H1 (cell line): ENCODE results near the gene DOCK9. TPM values are rescaled to one million over a fixed set of nuclear protein-coding genes. Genes with fewer than 3 reads are reported as not detected.

Experiments
- CTCF ChIA-PET: fragments of 300-600 bp; sonication (Branson Sonifier 250); formaldehyde crosslinking; loops from one replicate; lab custom pipeline; 2021; ENCODE audit not compliant: partially characterized antibody; lab: Charles Lee
- POLR2A ChIA-PET: fragments of 300-600 bp; sonication (Branson Sonifier 250); formaldehyde crosslinking; loops from one replicate; lab custom pipeline; 2021; ENCODE audit warnings: inconsistent platforms; ENCODE audit not compliant: partially characterized antibody; lab: Charles Lee
- DNase-seq, 2 experiments: peaks; one replicate each; pipeline versions ENCODE4 v3.0.0 to v3.0.0-alpha.2; 2010 to 2022; ENCODE audit warnings: low spot score in 2 of 2, low read depth in 1 of 2, mixed read lengths in 1 of 2
- FAIRE-seq: peaks from 2 replicates; lab custom pipeline; 2011; peaks lifted over from hg19 to GRCh38; lab: Jason Lieb, UNC
- H2AFZ ChIP-seq: 2 replicates; pipeline ENCODE4 v1.8.1; 2012; ENCODE audit warnings: low read length, inconsistent platforms
- H2AK5ac ChIP-seq: 2 replicates; pipeline ENCODE4 v1.6.1; 2013; ENCODE audit warnings: low read depth, low read length
- H2BK120ac ChIP-seq: replicated peaks from 2 replicates; pipeline ENCODE3; 2013; ENCODE audit warnings: low read depth, low read length, inconsistent platforms
- H2BK12ac ChIP-seq: 2 replicates; pipeline ENCODE4 v1.6.1; 2013; ENCODE audit warnings: low read depth, low read length
- H2BK15ac ChIP-seq: 2 replicates; pipeline ENCODE4 v1.6.1; 2013; ENCODE audit warnings: low read length
- H2BK20ac ChIP-seq: 2 replicates; pipeline ENCODE4 v1.6.1; 2013; ENCODE audit warnings: low read length
- H2BK5ac ChIP-seq: 2 replicates; pipeline ENCODE4 v1.6.1; 2013; ENCODE audit warnings: low read depth, low read length
- H3K14ac ChIP-seq: 2 replicates; pipeline ENCODE4 v1.6.1; 2013; ENCODE audit warnings: inconsistent platforms; ENCODE audit not compliant: insufficient read length
- H3K18ac ChIP-seq: 2 replicates; pipeline ENCODE4 v1.6.1; 2013; ENCODE audit warnings: low read length; ENCODE audit errors: extremely low read depth
- H3K23ac ChIP-seq: 2 replicates; pipeline ENCODE4 v1.6.1; 2013; ENCODE audit warnings: inconsistent platforms; ENCODE audit not compliant: insufficient read length
- H3K23me2 ChIP-seq: 2 replicates; pipeline ENCODE4 v1.6.1; 2013; ENCODE audit warnings: low read depth, low read length
- H3K27ac ChIP-seq: 2 replicates; pipeline ENCODE4 v1.6.1; 2011; ENCODE audit warnings: low read depth, low read length, inconsistent platforms
- H3K27me3 ChIP-seq, 4 experiments: replicated peaks in 1 of 4; 1 replicate in 1 of 4; 2 replicates in 3 of 4; pipeline versions ENCODE4 v1.6.1 to v1.8.1; 2011 to 2013; ENCODE audit warnings: low read length in 3 of 4, mild to moderate bottlenecking in 3 of 4, inconsistent platforms in 2 of 4, mixed read lengths in 2 of 4, moderate library complexity in 1 of 4; ENCODE audit not compliant: control insufficient read depth in 3 of 4, insufficient read depth in 3 of 4; ENCODE audit errors: extremely low read depth in 1 of 4
- H3K36me3 ChIP-seq, 4 experiments: 2 replicates each; pipeline versions ENCODE4 v1.6.1 to v1.8.1; 2011 to 2013; ENCODE audit warnings: mild to moderate bottlenecking in 4 of 4, low read length in 3 of 4, moderate library complexity in 2 of 4, control low read depth in 1 of 4, inconsistent platforms in 1 of 4; ENCODE audit not compliant: insufficient read depth in 4 of 4, control insufficient read depth in 2 of 4
- H3K4ac ChIP-seq: replicated peaks from 2 replicates; pipeline ENCODE3; 2013; ENCODE audit warnings: low read length, low read depth, mixed read lengths, inconsistent platforms; ENCODE audit not compliant: insufficient read length
- H3K4me1 ChIP-seq, 4 experiments: replicated peaks in 1 of 4; 1 replicate in 1 of 4; 2 replicates in 3 of 4; pipeline versions ENCODE4 v1.6.1 to v1.8.1; 2011 to 2013; ENCODE audit warnings: low read length in 3 of 4, inconsistent platforms in 2 of 4, mixed read lengths in 1 of 4; ENCODE audit not compliant: insufficient read depth in 4 of 4, control insufficient read depth in 3 of 4
- H3K4me2 ChIP-seq, 2 experiments: 2 replicates each; pipeline versions ENCODE4 v1.6.1 to v1.8.1; 2011 to 2013; ENCODE audit warnings: low read depth in 2 of 2, low read length in 2 of 2, control low read depth in 1 of 2, inconsistent platforms in 1 of 2, mild to moderate bottlenecking in 1 of 2; ENCODE audit not compliant: insufficient read depth in 1 of 2
- H3K4me3 ChIP-seq, 4 experiments: fragments of 200-600, 300-600 bp in 1 of 4; sonication (generic), shearing (Covaris generic), sonication (Bioruptor Twin) in 1 of 4; 2 replicates each; pipeline versions ENCODE4 v1.5.1 to v1.8.1; 2011 to 2016; ENCODE audit warnings: low read length in 4 of 4, low read depth in 3 of 4, control low read depth in 2 of 4, inconsistent platforms in 2 of 4, mild to moderate bottlenecking in 2 of 4, mixed read lengths in 1 of 4, moderate library complexity in 1 of 4; ENCODE audit not compliant: insufficient read depth in 2 of 4; ENCODE audit errors: extremely low read depth in 1 of 4
- H3K56ac ChIP-seq: replicated peaks from 2 replicates; pipeline ENCODE3; 2013; ENCODE audit warnings: low read depth, mild to moderate bottlenecking, mixed read lengths, low read length, inconsistent platforms; ENCODE audit not compliant: insufficient read length
- H3K79me1 ChIP-seq: 2 replicates; pipeline ENCODE4 v1.6.1; 2013; ENCODE audit warnings: low read depth, low read length, control low read depth
- H3K79me2 ChIP-seq, 2 experiments: 2 replicates each; pipeline versions ENCODE4 v1.6.1 to v1.8.1; 2012 to 2013; ENCODE audit warnings: low read length in 2 of 2, mild to moderate bottlenecking in 2 of 2, inconsistent platforms in 1 of 2; ENCODE audit not compliant: insufficient read depth in 2 of 2, control insufficient read depth in 1 of 2
- H3K9ac ChIP-seq, 4 experiments: replicated peaks in 1 of 4; 1 replicate in 1 of 4; 2 replicates in 3 of 4; pipeline versions ENCODE4 v1.6.1 to v1.8.1; 2011 to 2013; ENCODE audit warnings: low read depth in 3 of 4, low read length in 3 of 4, control low read depth in 2 of 4, mild to moderate bottlenecking in 2 of 4, moderate library complexity in 2 of 4, inconsistent platforms in 1 of 4; ENCODE audit errors: extremely low read depth in 1 of 4
- H3K9me3 ChIP-seq, 2 experiments: 2 replicates each; pipeline versions ENCODE4 v1.6.1 to v1.8.1; 2012 to 2013; ENCODE audit warnings: mild to moderate bottlenecking in 2 of 2, moderate library complexity in 2 of 2, control low read depth in 1 of 2, inconsistent platforms in 1 of 2, low read depth in 1 of 2, low read length in 1 of 2, mixed read lengths in 1 of 2; ENCODE audit not compliant: insufficient read depth in 2 of 2
- H4K20me1 ChIP-seq, 2 experiments: replicated peaks in 1 of 2; 2 replicates each; pipeline versions ENCODE3 to v1.8.1; 2011 to 2013; ENCODE audit warnings: inconsistent platforms in 2 of 2, low read length in 2 of 2, mild to moderate bottlenecking in 1 of 2; ENCODE audit not compliant: insufficient read depth in 2 of 2, control insufficient read depth in 1 of 2
- H4K5ac ChIP-seq: 2 replicates; pipeline ENCODE4 v1.6.1; 2013; ENCODE audit warnings: low read length, low read depth, mixed read lengths, inconsistent platforms; ENCODE audit not compliant: insufficient read length
- H4K8ac ChIP-seq: 2 replicates; pipeline ENCODE4 v1.8.0; 2013; ENCODE audit warnings: mild to moderate bottlenecking, moderate library complexity, low read length, inconsistent platforms; ENCODE audit not compliant: insufficient read depth; ENCODE audit errors: extremely low read depth
- H4K91ac ChIP-seq: replicated peaks from 2 replicates; pipeline ENCODE3; 2013; ENCODE audit warnings: low read length, mixed read lengths, inconsistent platforms; ENCODE audit not compliant: insufficient read length
- BACH1 ChIP-seq: IDR thresholded peaks from 2 replicates; pipeline ENCODE4 v1.6.1; 2012; ENCODE audit warnings: low read length, improper control_type of control experiment
- EGR1 ChIP-seq: IDR thresholded peaks from 2 replicates; pipeline ENCODE4 v1.6.1; 2011; ENCODE audit warnings: low read depth, low read length, borderline replicate concordance
- EZH2 ChIP-seq: fragments of 200-600 bp; sonication (generic); IDR thresholded peaks from 2 replicates; pipeline ENCODE4 v1.7.1; 2012; ENCODE audit warnings: low read depth, mild to moderate bottlenecking, moderate library complexity, low read length, inconsistent platforms; ENCODE audit not compliant: severe bottlenecking
- HDAC6 ChIP-seq: IDR thresholded peaks from one replicate; pipeline ENCODE4 v1.7.1; 2012; ENCODE audit warnings: low read depth, mild to moderate bottlenecking, inconsistent platforms, low read length, moderate library complexity
- KDM4A ChIP-seq: IDR thresholded peaks from one replicate; pipeline ENCODE4 v1.7.1; 2012; ENCODE audit warnings: low read depth, mild to moderate bottlenecking, moderate library complexity, low read length, inconsistent platforms; ENCODE audit not compliant: severe bottlenecking
- NRF1 ChIP-seq: IDR thresholded peaks from 2 replicates; pipeline ENCODE4 v1.6.1; 2011; ENCODE audit warnings: mild to moderate bottlenecking, low read depth, low read length, improper control_type of control experiment
- POU5F1 ChIP-seq: IDR thresholded peaks from 2 replicates; pipeline ENCODE4 v1.6.1; 2011; ENCODE audit warnings: low read depth, mild to moderate bottlenecking, low read length, moderate library complexity
- RAD21 ChIP-seq, 2 experiments: IDR thresholded peaks in 1 of 2; conservative IDR thresholded peaks in 1 of 2; 2 replicates each; pipeline ENCODE4 v1.6.1; 2011; ENCODE audit warnings: low read depth in 2 of 2, low read length in 2 of 2, improper control_type of control experiment in 1 of 2, inconsistent platforms in 1 of 2, mild to moderate bottlenecking in 1 of 2, moderate library complexity in 1 of 2
- RFX5 ChIP-seq: IDR thresholded peaks from 2 replicates; pipeline ENCODE4 v1.6.1; 2011; ENCODE audit warnings: low read depth, low read length, improper control_type of control experiment, borderline replicate concordance
- SUZ12 ChIP-seq: fragments of 200-600 bp; sonication (generic); IDR thresholded peaks from 2 replicates; pipeline ENCODE4 v1.6.1; 2012; ENCODE audit warnings: mild to moderate bottlenecking, inconsistent platforms, low read length, moderate library complexity, mixed read lengths
- WGBS, 2 experiments: shearing (Covaris generic) in 1 of 2; methylation state at CpG; one replicate each; pipeline versions ENCODE4 v1.1.6 to v1.1.7; 2013 to 2015; ENCODE audit warnings: low lambda C conversion rate in 2 of 2, mixed read lengths in 2 of 2, inconsistent platforms in 1 of 2, low coverage in 1 of 2, missing lambda C conversion rate in 1 of 2; ENCODE audit not compliant: insufficient replicate concordance in 2 of 2, insufficient coverage in 1 of 2, insufficient read length in 1 of 2; ENCODE audit errors: extremely low coverage in 1 of 2, missing lambda C conversion rate in 1 of 2; 5-methylcytosine and 5-hydroxymethylcytosine counted together
- polyA plus RNA-seq, 7 experiments: library from polyadenylated mRNA; depleted of rRNA in 3 of 7; stranded (reverse) in 5 of 7; unstranded in 2 of 7; fragments of >200 nt in 5 of 7; fragments of 200-250 nt in 2 of 7; gene quantifications; 1 replicate in 5 of 7; 2 replicates in 1 of 7; 4 replicates in 1 of 7; pipeline versions ENCODE4 v1.2.1 to v1.2.3, GENCODE V29; 2011 to 2013; ENCODE audit warnings: missing spikeins in 2 of 7, mixed read lengths in 2 of 7
- total RNA-seq: library from RNA; stranded (reverse); fragmentation: NEBNext Ultra II Directional; extraction: Animal tissue kit (Norgen Biotek cat#: 25700); gene quantifications from 2 replicates; pipeline ENCODE4 v1.2.1, GENCODE V29; 2021

Gene DOCK9
- total and polyA plus RNA-seq, 2 of the 8 experiments (the other 6 are each of a cell fraction or from before 2014, with no cell fraction given) = 21.6 to 31.5 TPM

DNA sequence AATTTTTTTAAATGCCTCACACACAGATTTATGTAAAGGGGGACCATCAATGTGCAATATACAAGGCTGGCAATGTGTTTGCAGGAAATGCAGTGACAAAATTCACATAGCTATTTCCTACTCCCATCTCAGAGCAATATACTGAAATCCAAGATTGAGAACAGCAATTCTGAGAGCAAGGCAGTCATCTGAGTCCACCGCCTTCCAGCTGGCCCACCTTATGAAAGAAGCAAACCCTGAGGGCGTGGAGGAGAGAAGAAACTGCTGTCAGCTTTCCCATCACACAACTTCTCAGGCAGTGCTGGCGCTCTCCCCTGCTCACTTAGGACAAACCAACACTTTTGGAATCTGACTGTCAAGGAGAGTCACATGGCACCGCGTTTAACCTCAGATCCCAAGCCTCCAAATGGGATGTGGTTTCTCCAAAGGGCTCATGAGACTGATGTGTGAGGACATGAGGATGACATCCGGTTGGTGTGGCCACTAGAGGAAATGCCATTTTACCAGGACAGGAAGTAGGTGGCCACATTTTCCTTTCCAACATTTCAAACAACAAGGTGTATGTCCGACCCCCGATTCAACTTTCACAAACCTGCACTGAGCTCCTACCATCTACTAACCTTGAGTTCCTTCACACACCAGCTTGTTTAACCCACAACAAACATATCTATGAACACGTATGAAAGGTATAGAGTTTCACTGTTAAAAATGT, 3.7 kb upstream of the DOCK9 start:
- H3K9ac ChIP-seq = no peak overlapping the region
- no peaks in the 10 kb centered on the region for H3K79me2 ChIP-seq
- no peak overlapping the region for H2AK5ac ChIP-seq
- H2BK15ac ChIP-seq = no peak overlapping the region
- no peak overlapping the region for H4K8ac ChIP-seq
- POLR2A ChIA-PET = no interaction called here
- FAIRE-seq (no peak), DNase-seq (no peak)
- no peak overlapping the region for H3K18ac ChIP-seq
- no peak overlapping the region for H3K4me2 ChIP-seq
- no peak overlapping the region for H4K5ac ChIP-seq
- WGBS, 2 experiments = 85% methylated on average over 9 of the region's 9 CpGs; no CpG with 5 or more reads in 1 of the 2 experiments
- no peak overlapping the region for H2BK120ac ChIP-seq
- CTCF ChIA-PET = interaction anchor here (0.6 to 1.8 kb wide), 4 partner anchors 9 to 51 kb away, joined by 3 to 8 read pairs (median 5); no protein-coding TSS in a partner anchor
- no peak overlapping the region for H3K56ac ChIP-seq
- H2AFZ ChIP-seq = no peak overlapping the region
- H3K79me1 ChIP-seq = no peaks in the 10 kb centered on the region
- no peaks in the 10 kb centered on the region for H3K36me3 ChIP-seq
- no peak overlapping the region for H3K23ac ChIP-seq
- H4K91ac ChIP-seq = no peak overlapping the region
- H3K9me3 ChIP-seq = no peaks in the 10 kb centered on the region
- H3K4me3 ChIP-seq = no peak overlapping the region
- H3K4me1 ChIP-seq = peaks cover 4 to 14% (median 12%) of the 10 kb centered on the region in 4 experiments
- no peak overlapping the region for H3K4ac ChIP-seq
- H4K20me1 ChIP-seq = no peaks in the 10 kb centered on the region
- no peak overlapping the region for H2BK20ac ChIP-seq
- H2BK12ac ChIP-seq = no peak overlapping the region
- no peaks in the 10 kb centered on the region for H3K23me2 ChIP-seq
- H2BK5ac ChIP-seq = no peak overlapping the region
- H3K14ac ChIP-seq = no peak overlapping the region
- H3K27me3 ChIP-seq = no peaks in the 10 kb centered on the region
- no peak overlapping the region for H3K27ac ChIP-seq
- TF ChIP-seq NRF1 (no peak), RAD21 (IDR thresholded peaks at IDR 0.05 in 1 of 2, conservative IDR thresholded peaks at IDR 0.05 in 1 of 2; ENCODE audit: low read depth in 2 of 2, low read length in 2 of 2) (no peak), KDM4A (no peak), HDAC6 (no peak), SUZ12 (no peak), POU5F1 (no peak), EZH2 (no peak), BACH1 (no peak), EGR1 (no peak), RFX5 (no peak)
